ENCODE data around the gene RPUSD3.

The RPUSD3 gene, protein sequence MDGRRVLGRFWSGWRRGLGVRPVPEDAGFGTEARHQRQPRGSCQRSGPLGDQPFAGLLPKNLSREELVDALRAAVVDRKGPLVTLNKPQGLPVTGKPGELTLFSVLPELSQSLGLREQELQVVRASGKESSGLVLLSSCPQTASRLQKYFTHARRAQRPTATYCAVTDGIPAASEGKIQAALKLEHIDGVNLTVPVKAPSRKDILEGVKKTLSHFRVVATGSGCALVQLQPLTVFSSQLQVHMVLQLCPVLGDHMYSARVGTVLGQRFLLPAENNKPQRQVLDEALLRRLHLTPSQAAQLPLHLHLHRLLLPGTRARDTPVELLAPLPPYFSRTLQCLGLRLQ

GRCh38 chr3:9843715-9844438, at the start of gene RPUSD3:
Gene RPUSD3, minus strand, starts transcription at chr3:9844008. Its CDS starts 18 bp downstream, at chr3:9843990.
- H3K27ac ChIP-seq (ENCODE audit: low read depth, low read length): peak within 1 kb of the TSS; percentile 91
- peaks cover 0 to 29% (median 21%) of the 10 kb centered on the region in 5 donors for H3K36me3 ChIP-seq (ENCODE audit: control insufficient read depth in 5 of 5, insufficient read depth in 5 of 5, low read length in 5 of 5)

DNA sequence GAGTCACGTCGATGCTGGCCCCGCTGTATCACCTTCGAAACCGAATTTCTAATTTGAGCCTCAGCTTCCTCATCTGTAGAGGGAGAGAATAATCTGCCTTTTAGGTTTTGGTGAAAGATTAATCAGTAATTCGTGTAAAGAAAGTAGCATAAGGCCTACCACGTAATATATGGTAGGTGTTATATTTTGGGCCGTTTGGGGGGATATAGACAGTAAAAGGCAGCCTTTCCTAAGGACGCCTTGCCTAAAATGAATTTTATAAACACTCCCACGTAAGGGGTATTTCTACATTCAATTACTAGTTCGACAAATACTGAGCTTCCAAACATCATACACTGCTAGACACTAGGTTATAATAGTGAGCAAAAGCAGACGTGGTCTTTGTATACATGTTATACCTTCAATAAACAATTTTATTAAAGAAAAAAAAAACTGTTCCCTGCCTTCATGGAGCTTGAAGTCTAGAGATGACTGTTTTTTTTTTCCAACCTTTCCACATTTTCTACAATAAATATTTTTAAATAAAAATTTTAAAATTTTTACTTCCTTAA, 47.3 kb upstream of the RPUSD3 start:
- Histone ChIP-seq H3K36me3 (ENCODE audit: control insufficient read depth in 5 of 5, insufficient read depth in 5 of 5, low read length in 5 of 5) (peaks cover 0 to 14% (median 13%) of the 10 kb centered on the region in 5 donors), H3K9ac (ENCODE audit: low read length in 5 of 5) (peak overlapping the region; percentile 84 to 100 (median 99)), H3K4me3 (ENCODE audit: low read depth in 1 of 5, low read length in 5 of 5) (peak overlapping the region; percentile 85 to 99 (median 98)), H3K4me1 (ENCODE audit: control insufficient read depth in 5 of 5, insufficient read depth in 5 of 5, low read length in 5 of 5) (peaks cover 1 to 42% (median 21%) of the 10 kb centered on the region in 5 donors), H3K27me3 (ENCODE audit: control insufficient read depth in 5 of 5, insufficient read depth in 4 of 5, low read length in 5 of 5) (no peaks in the 10 kb centered on the region), H3K27ac (ENCODE audit: low read depth, low read length) (peak overlapping the region; percentile 98), H3K9me3 (ENCODE audit: control insufficient read depth in 5 of 5, low read length in 5 of 5) (no peaks in the 10 kb centered on the region)

More at GRCh38 chr3:9843715-9844438, at the start of gene RPUSD3:
- Histone ChIP-seq H3K9ac (ENCODE audit: low read length in 5 of 5) (peak within 1 kb of the TSS; percentile 68 to 91 (median 80)), H3K4me1 (ENCODE audit: control insufficient read depth in 5 of 5, insufficient read depth in 5 of 5, low read length in 5 of 5) (peaks cover 0 to 30% (median 19%) of the 10 kb centered on the region in 5 donors), H3K27me3 (ENCODE audit: control insufficient read depth in 5 of 5, insufficient read depth in 4 of 5, low read length in 5 of 5) (no peaks in the 10 kb centered on the region), H3K4me3 (ENCODE audit: low read depth in 1 of 5, low read length in 5 of 5) (peak within 1 kb of the TSS; percentile 92 to 97 (median 95)), H3K9me3 (ENCODE audit: control insufficient read depth in 5 of 5, low read length in 5 of 5) (no peaks in the 10 kb centered on the region)

GRCh38 chr3:9890249-9891071, 46.7 kb upstream of the RPUSD3 start, which contains the start of gene JAGN1:
Gene JAGN1, plus strand, starts transcription at chr3:9890610. Its CDS starts 113 bp downstream, at chr3:9890723.
- peaks cover 0 to 14% (median 13%) of the 10 kb centered on the region in 5 donors for H3K36me3 ChIP-seq (ENCODE audit: control insufficient read depth in 5 of 5, insufficient read depth in 5 of 5, low read length in 5 of 5)

DNA sequence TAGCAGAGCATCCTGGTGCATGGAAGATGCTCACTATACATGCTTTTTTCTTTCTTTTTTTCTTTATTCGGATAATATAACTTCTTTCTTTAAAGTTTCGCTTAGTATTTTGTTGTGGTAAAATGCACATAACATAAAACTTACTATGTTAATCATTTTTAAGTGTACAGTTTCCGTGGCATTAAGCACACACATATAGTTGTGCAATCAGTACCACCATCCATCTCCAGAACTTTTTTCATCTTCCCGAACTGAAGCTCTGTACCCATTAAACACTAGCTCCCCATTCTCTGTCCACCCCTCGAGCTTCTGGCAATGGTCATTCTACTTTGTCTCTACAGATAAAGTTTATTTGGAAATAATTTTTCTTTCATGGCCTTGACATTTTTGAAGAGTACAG, 45.6 kb upstream of the RPUSD3 start:
- Histone ChIP-seq H3K27ac (ENCODE audit: low read depth, low read length) (no peak overlapping the region), H3K9ac (ENCODE audit: low read length in 5 of 5) (peak overlapping the region in 1 of 5 donors; percentile 100)

More at GRCh38 chr3:9890249-9891071, 46.7 kb upstream of the RPUSD3 start, which contains the start of gene JAGN1:
- Histone ChIP-seq H3K4me3 (ENCODE audit: low read depth in 1 of 5, low read length in 5 of 5) (peak within 1 kb of the TSS; percentile 85 to 99 (median 98)), H3K9ac (ENCODE audit: low read length in 5 of 5) (peak within 1 kb of the TSS; percentile 84 to 100 (median 99)), H3K9me3 (ENCODE audit: control insufficient read depth in 5 of 5, low read length in 5 of 5) (no peaks in the 10 kb centered on the region), H3K27me3 (ENCODE audit: control insufficient read depth in 5 of 5, insufficient read depth in 4 of 5, low read length in 5 of 5) (no peaks in the 10 kb centered on the region), H3K4me1 (ENCODE audit: control insufficient read depth in 5 of 5, insufficient read depth in 5 of 5, low read length in 5 of 5) (peaks cover 1 to 42% (median 21%) of the 10 kb centered on the region in 5 donors), H3K27ac (ENCODE audit: low read depth, low read length) (peak within 1 kb of the TSS; percentile 98)

GRCh38 chr3:9888540-9888939, 44.7 kb upstream of the RPUSD3 start:
- H3K4me3 ChIP-seq (ENCODE audit: low read depth in 1 of 5, low read length in 5 of 5): no peak overlapping the region
- no peaks in the 10 kb centered on the region for H3K9me3 ChIP-seq (ENCODE audit: control insufficient read depth in 5 of 5, low read length in 5 of 5)
- no peak overlapping the region for H3K9ac ChIP-seq (ENCODE audit: low read length in 5 of 5)
- H3K36me3 ChIP-seq (ENCODE audit: control insufficient read depth in 5 of 5, insufficient read depth in 5 of 5, low read length in 5 of 5): peaks cover 0 to 12% (median 10%) of the 10 kb centered on the region in 5 donors
- no peak overlapping the region for H3K27ac ChIP-seq (ENCODE audit: low read depth, low read length)
- no peaks in the 10 kb centered on the region for H3K27me3 ChIP-seq (ENCODE audit: control insufficient read depth in 5 of 5, insufficient read depth in 4 of 5, low read length in 5 of 5)
- peaks cover 1 to 38% (median 25%) of the 10 kb centered on the region in 5 donors for H3K4me1 ChIP-seq (ENCODE audit: control insufficient read depth in 5 of 5, insufficient read depth in 5 of 5, low read length in 5 of 5)

More for the DNA sequence above, 45.6 kb upstream of the RPUSD3 start:
- Histone ChIP-seq H3K4me3 (ENCODE audit: low read depth in 1 of 5, low read length in 5 of 5) (no peak overlapping the region), H3K4me1 (ENCODE audit: control insufficient read depth in 5 of 5, insufficient read depth in 5 of 5, low read length in 5 of 5) (peaks cover 1 to 38% (median 22%) of the 10 kb centered on the region in 5 donors), H3K36me3 (ENCODE audit: control insufficient read depth in 5 of 5, insufficient read depth in 5 of 5, low read length in 5 of 5) (peaks cover 0 to 14% (median 13%) of the 10 kb centered on the region in 5 donors), H3K27me3 (ENCODE audit: control insufficient read depth in 5 of 5, insufficient read depth in 4 of 5, low read length in 5 of 5) (no peaks in the 10 kb centered on the region), H3K9me3 (ENCODE audit: control insufficient read depth in 5 of 5, low read length in 5 of 5) (no peaks in the 10 kb centered on the region)

GRCh38 chr3:9887480-9887879, 43.7 kb upstream of the RPUSD3 start:
- peaks cover 1 to 32% (median 22%) of the 10 kb centered on the region in 5 donors for H3K4me1 ChIP-seq (ENCODE audit: control insufficient read depth in 5 of 5, insufficient read depth in 5 of 5, low read length in 5 of 5)
- H3K27ac ChIP-seq (ENCODE audit: low read depth, low read length): no peak overlapping the region
- H3K27me3 ChIP-seq (ENCODE audit: control insufficient read depth in 5 of 5, insufficient read depth in 4 of 5, low read length in 5 of 5): no peaks in the 10 kb centered on the region
- peaks cover 0 to 3% (median 0%) of the 10 kb centered on the region in 5 donors for H3K36me3 ChIP-seq (ENCODE audit: control insufficient read depth in 5 of 5, insufficient read depth in 5 of 5, low read length in 5 of 5)
- H3K4me3 ChIP-seq (ENCODE audit: low read depth in 1 of 5, low read length in 5 of 5): no peak overlapping the region
- H3K9me3 ChIP-seq (ENCODE audit: control insufficient read depth in 5 of 5, low read length in 5 of 5): no peaks in the 10 kb centered on the region
- no peak overlapping the region for H3K9ac ChIP-seq (ENCODE audit: low read length in 5 of 5)

DNA sequence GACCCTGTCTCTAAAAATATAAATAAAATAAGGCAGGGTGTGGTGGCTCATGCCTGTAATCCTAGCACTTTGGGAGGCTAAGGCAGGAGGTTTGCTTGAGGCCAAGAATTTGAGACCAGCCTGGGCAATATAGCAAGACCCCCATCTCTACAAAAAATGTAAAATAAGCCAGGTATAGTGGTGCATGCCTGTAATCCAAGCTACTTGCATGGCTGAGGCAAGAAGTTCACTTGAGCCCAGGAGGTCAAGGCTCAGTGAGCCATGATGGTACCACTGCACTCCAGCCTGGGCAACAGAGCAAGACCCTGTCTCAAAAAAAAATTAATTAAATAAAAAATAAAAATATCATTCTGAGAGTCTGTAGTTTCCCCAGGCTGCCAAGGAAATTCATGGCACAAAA, 42.5 kb upstream of the RPUSD3 start:
- Histone ChIP-seq H3K4me3 (ENCODE audit: low read depth in 1 of 5, low read length in 5 of 5) (no peak overlapping the region), H3K4me1 (ENCODE audit: control insufficient read depth in 5 of 5, insufficient read depth in 5 of 5, low read length in 5 of 5) (peaks cover 0 to 21% (median 17%) of the 10 kb centered on the region in 5 donors), H3K36me3 (ENCODE audit: control insufficient read depth in 5 of 5, insufficient read depth in 5 of 5, low read length in 5 of 5) (no peaks in the 10 kb centered on the region), H3K27me3 (ENCODE audit: control insufficient read depth in 5 of 5, insufficient read depth in 4 of 5, low read length in 5 of 5) (no peaks in the 10 kb centered on the region), H3K9me3 (ENCODE audit: control insufficient read depth in 5 of 5, low read length in 5 of 5) (no peaks in the 10 kb centered on the region), H3K9ac (ENCODE audit: low read length in 5 of 5) (no peak overlapping the region), H3K27ac (ENCODE audit: low read depth, low read length) (no peak overlapping the region)

GRCh38 chr3:9884555-9885165, 40.9 kb upstream of the RPUSD3 start:
- H3K9ac ChIP-seq (ENCODE audit: low read length in 5 of 5): peak overlapping the region in 1 of 5 donors; percentile 28
- no peaks in the 10 kb centered on the region for H3K36me3 ChIP-seq (ENCODE audit: control insufficient read depth in 5 of 5, insufficient read depth in 5 of 5, low read length in 5 of 5)
- no peaks in the 10 kb centered on the region for H3K9me3 ChIP-seq (ENCODE audit: control insufficient read depth in 5 of 5, low read length in 5 of 5)
- H3K4me3 ChIP-seq (ENCODE audit: low read depth in 1 of 5, low read length in 5 of 5): no peak overlapping the region
- H3K4me1 ChIP-seq (ENCODE audit: control insufficient read depth in 5 of 5, insufficient read depth in 5 of 5, low read length in 5 of 5): peaks cover 2 to 14% (median 9%) of the 10 kb centered on the region in 5 donors
- H3K27ac ChIP-seq (ENCODE audit: low read depth, low read length): peak overlapping the region; percentile 74
- H3K27me3 ChIP-seq (ENCODE audit: control insufficient read depth in 5 of 5, insufficient read depth in 4 of 5, low read length in 5 of 5): no peaks in the 10 kb centered on the region
